H7 (cell line): Measurements from ENCODE around the gene FAM181B. TPM values are rescaled to one million over a fixed set of nuclear protein-coding genes. Genes with fewer than 3 reads are reported as not detected.

Source experiments
- DNase-seq: peaks from one replicate; pipeline ENCODE4 v3.0.0; 2012
- H3K27me3 ChIP-seq: 2 replicates; pipeline ENCODE4 v1.6.0; 2011; ENCODE audit warnings: mild to moderate bottlenecking, low read length; ENCODE audit not compliant: control insufficient read depth, insufficient read depth
- H3K36me3 ChIP-seq: replicated peaks from 2 replicates; pipeline ENCODE4 v1.5.1; 2011; ENCODE audit warnings: low read length; ENCODE audit not compliant: control insufficient read depth, insufficient read depth
- H3K4me3 ChIP-seq: 2 replicates; pipeline ENCODE4 v1.5.1; 2011; ENCODE audit warnings: low read depth, mild to moderate bottlenecking, control low read depth, low read length, moderate library complexity; ENCODE audit not compliant: insufficient read depth
- total RNA-seq: library from RNA; depleted of rRNA; stranded (reverse); fragments of >200 nt; shearing (Covaris generic); gene quantifications from 2 replicates; pipeline ENCODE4 v1.2.3, GENCODE V29; 2014; rRNA removed

The FAM181B gene
- total RNA-seq, 1 experiment from 2014 or later: 1.4 TPM

GRCh38 chr11:82680252-82680651, 53.4 kb downstream of the FAM181B start:
- no peak for DNase-seq
- H3K4me3 ChIP-seq: no peak overlapping the region
- H3K27me3 ChIP-seq: no peaks in the 10 kb centered on the region
- H3K36me3 ChIP-seq: no peaks in the 10 kb centered on the region

Other genes starting within 250 kb of the FAM181B start
- 46.4 and 49.9 TPM in 2 replicates for gene PRCP, start 166.6 kb upstream of the FAM181B start, total RNA-seq
- gene DDIAS, start 167.9 kb upstream of the FAM181B start, total RNA-seq: 29.4 and 37.3 TPM in 2 replicates